Pancreas (tissue), 10 donors: Measurements from ENCODE around the gene POU1F1. TPM values are rescaled to one million over a fixed set of nuclear protein-coding genes. Genes with fewer than 3 reads are reported as not detected.
"Not testable (repeated sequence)": the region's sequence is repeated elsewhere in the genome, so short reads cannot be mapped to it uniquely, and the experiment has no call there.

Experiments
- ATAC-seq, 4 donors: fragments of 200-7000 bp; cut with Tn5 transposase; one replicate each; pipeline versions ENCODE4 v1.8.0 to v1.9.1; 2020; ENCODE audit warnings: mild to moderate bottlenecking in 4 of 4, moderate library complexity in 4 of 4
- DNase-seq, 6 donors: peaks; one replicate each; pipeline ENCODE4 v3.0.0-alpha.2; 2020
- FAIRE-seq: peaks from 2 replicates; lab custom pipeline; 2012; peaks lifted over from hg19 to GRCh38; lab: Jason Lieb, UNC
- H3K27ac ChIP-seq, 4 donors: fragments of 200-600 bp; sonication (generic); 1 replicate in 3 of 4; 2 replicates in 1 of 4; pipeline versions ENCODE4 v1.5.0 to v1.8.0; 2020
- H3K27me3 ChIP-seq, 4 donors: fragments of 200-600 bp; one replicate each; pipeline ENCODE4 v1.8.0; 2021
- H3K36me3 ChIP-seq, 3 donors: fragments of 200-600 bp; sonication (generic) in 1 of 3; one replicate each; pipeline versions ENCODE4 v1.5.0 to v1.8.0; 2020 to 2021
- H3K4me1 ChIP-seq, 3 donors: fragments of 200-600 bp; one replicate each; pipeline ENCODE4 v1.8.0; 2021
- H3K4me3 ChIP-seq, 4 donors: fragments of 200-600 bp; sonication (generic) in 2 of 4; one replicate each; pipeline versions ENCODE4 v1.5.0 to v1.8.0; 2020 to 2021
- H3K9me3 ChIP-seq, 4 donors: fragments of 200-600 bp; one replicate each; pipeline ENCODE4 v1.8.0; 2021
- WGBS, 2 donors: extraction: QIAGEN DNeasy Blood & Tissue Kit; methylation state at CpG; one replicate each; pipeline ENCODE4 v1.1.7; 2013; 5-methylcytosine and 5-hydroxymethylcytosine counted together
- intact Hi-C, 3 donors: fragments of 100-400 bp; cut with DNase I; formaldehyde crosslinking; loops; one replicate each; pipeline versions ENCODE4 v1.11.1 to v1.14.2; 2022
- polyA plus RNA-seq, 2 donors: library from polyadenylated mRNA; stranded (reverse); fragments of 200-250 nt; gene quantifications; one replicate each; pipeline ENCODE4 v1.2.3, GENCODE V29; 2013
- total RNA-seq, 6 donors: library from RNA; stranded (reverse); fragmentation: NEBNext Ultra II Directional in 4 of 6; extraction: Animal tissue kit (Norgen Biotek cat#: 25700) in 4 of 6; gene quantifications; one replicate each; pipeline versions ENCODE4 v1.2.1 to v1.2.4, GENCODE V29; 2021 to 2023
- TF ChIP-seq, protein P1 (sequence below), 4 donors: fragments of 200-600 bp; sonication (generic) in 3 of 4; IDR thresholded peaks; one replicate each; pipeline versions ENCODE4 v1.5.0 to v1.8.0; 2021; ENCODE audit warnings: antibody characterized with exemption in 4 of 4
- donor health status: healthy with polysubstance abuse.
- donor health status: DM: no; HTN: no; CAD: no; lungs with moderate emphysema.
- donor health status: DM: no; HTN: no; CAD: no.
- donor health status: control.
- donor health status: control.
- donor health status: Bipolar disorder and iron deficiency.
- donor health status: DM: yes; HTN: yes; CAD: no.
- donor health status: DM: no; HTN: no; CAD: no.
- donor health status: DM: no; HTN: no; CAD: no.
- donor health status: DM: yes; HTN: yes; CAD: no.

Gene POU1F1
- total and polyA plus RNA-seq, 8 donors, result not detected

- ATAC-seq, result no peak
- H3K4me3 ChIP-seq, result no peak overlapping the region
- H3K27me3 ChIP-seq, result no peaks in the 10 kb centered on the region
- FAIRE-seq, result no peak
- WGBS, 2 donors, result 95% methylated on average over 1 of the region's 1 CpG
- no peaks in the 10 kb centered on the region for H3K36me3 ChIP-seq
- no peak for DNase-seq
- TF ChIP-seq, protein P1, sequence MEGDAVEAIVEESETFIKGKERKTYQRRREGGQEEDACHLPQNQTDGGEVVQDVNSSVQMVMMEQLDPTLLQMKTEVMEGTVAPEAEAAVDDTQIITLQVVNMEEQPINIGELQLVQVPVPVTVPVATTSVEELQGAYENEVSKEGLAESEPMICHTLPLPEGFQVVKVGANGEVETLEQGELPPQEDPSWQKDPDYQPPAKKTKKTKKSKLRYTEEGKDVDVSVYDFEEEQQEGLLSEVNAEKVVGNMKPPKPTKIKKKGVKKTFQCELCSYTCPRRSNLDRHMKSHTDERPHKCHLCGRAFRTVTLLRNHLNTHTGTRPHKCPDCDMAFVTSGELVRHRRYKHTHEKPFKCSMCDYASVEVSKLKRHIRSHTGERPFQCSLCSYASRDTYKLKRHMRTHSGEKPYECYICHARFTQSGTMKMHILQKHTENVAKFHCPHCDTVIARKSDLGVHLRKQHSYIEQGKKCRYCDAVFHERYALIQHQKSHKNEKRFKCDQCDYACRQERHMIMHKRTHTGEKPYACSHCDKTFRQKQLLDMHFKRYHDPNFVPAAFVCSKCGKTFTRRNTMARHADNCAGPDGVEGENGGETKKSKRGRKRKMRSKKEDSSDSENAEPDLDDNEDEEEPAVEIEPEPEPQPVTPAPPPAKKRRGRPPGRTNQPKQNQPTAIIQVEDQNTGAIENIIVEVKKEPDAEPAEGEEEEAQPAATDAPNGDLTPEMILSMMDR (IDR thresholded peaks at IDR 0.05), result no peak
- peaks cover 0 to 2% (median 0%) of the 10 kb centered on the region in 4 donors for H3K9me3 ChIP-seq
- intact Hi-C loops, result no loop called here
- peaks cover 6 to 15% (median 8%) of the 10 kb centered on the region in 3 donors for H3K4me1 ChIP-seq
- no peak overlapping the region for H3K27ac ChIP-seq
Observed at GRCh38 chr3:87313641-87314040, 37.3 kb upstream of the POU1F1 start.

- 90 to 100% methylated on average over 1 of the region's 1 CpG for WGBS, 2 donors
- intact Hi-C loops, result no loop called here
- Histone ChIP-seq H3K4me3 (no peak overlapping the region), H3K27ac (no peak overlapping the region), H3K27me3 (no peaks in the 10 kb centered on the region), H3K9me3 (no peaks in the 10 kb centered on the region), H3K36me3 (no peaks in the 10 kb centered on the region), H3K4me1 (no peaks in the 10 kb centered on the region)
- DNase-seq (no peak), FAIRE-seq (no peak), ATAC-seq (no peak)
- TF ChIP-seq, protein P1 (IDR thresholded peaks at IDR 0.05), result no peak
Observed at GRCh38 chr3:87311309-87311708, 34.9 kb upstream of the POU1F1 start.

DNA sequence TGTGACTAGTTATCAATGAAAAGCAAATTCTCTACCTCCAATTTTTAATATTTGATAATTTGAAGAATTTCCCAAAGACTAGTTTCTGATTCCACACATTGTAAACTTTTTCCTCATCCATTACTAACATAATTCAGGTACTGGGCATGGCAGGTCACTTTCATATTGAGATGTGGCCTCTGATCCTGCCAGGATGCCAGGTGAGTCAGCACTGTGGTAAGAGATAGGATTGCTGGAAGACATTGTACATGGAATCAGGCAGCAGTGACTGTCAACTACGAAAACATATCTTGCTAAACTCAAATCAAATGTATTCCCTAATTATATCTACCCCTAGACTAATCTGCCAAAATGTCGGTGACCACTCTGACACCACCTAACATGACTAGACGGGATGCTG is 33.2 kb upstream of the POU1F1 start:
- FAIRE-seq, result no peak

DNA sequence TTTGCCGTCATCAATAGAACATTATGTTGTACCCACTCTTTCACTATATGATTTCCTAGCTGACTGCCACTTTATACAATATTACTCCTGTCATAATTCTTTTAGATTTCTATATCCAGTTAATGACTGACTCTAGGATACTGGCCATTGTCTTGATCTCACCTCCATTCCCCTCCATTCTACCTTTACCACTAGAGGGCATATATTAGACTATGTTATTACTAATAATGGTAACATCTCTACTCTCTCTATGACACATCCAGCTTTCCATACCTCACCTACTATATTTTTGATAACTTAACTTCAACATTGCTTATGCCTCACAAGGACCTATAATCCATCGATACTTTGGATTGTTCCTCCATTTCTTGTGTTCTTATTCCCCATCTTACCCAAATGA is 31.4 kb upstream of the POU1F1 start:
- H3K27me3 ChIP-seq, result no peaks in the 10 kb centered on the region
- no peak for FAIRE-seq
- H3K4me1 ChIP-seq, result no peaks in the 10 kb centered on the region
- peak in 1 of 4 donors; percentile 40 for ATAC-seq
- H3K36me3 ChIP-seq, result no peaks in the 10 kb centered on the region
- no peak overlapping the region for H3K27ac ChIP-seq
- intact Hi-C loops, result loop anchor here in 1 of 3 donors (10.0 kb wide), 1 partner anchor 707 kb away; no protein-coding TSS in a partner anchor
- no peak overlapping the region for H3K4me3 ChIP-seq
- no peak for DNase-seq
- H3K9me3 ChIP-seq, result no peaks in the 10 kb centered on the region
- 94 to 99% methylated on average over 2 of the region's 2 CpGs for WGBS, 2 donors
- TF ChIP-seq, protein P1 (IDR thresholded peaks at IDR 0.05), result no peak

More for the DNA sequence above, 33.2 kb upstream of the POU1F1 start:
- Histone ChIP-seq H3K4me3 (no peak overlapping the region), H3K36me3 (no peaks in the 10 kb centered on the region), H3K9me3 (no peaks in the 10 kb centered on the region), H3K27me3 (no peaks in the 10 kb centered on the region), H3K27ac (no peak overlapping the region), H3K4me1 (no peaks in the 10 kb centered on the region)
- peak in 1 of 4 donors; percentile 44 for ATAC-seq
- intact Hi-C loops, result loop anchor here in 1 of 3 donors (10.0 kb wide), 1 partner anchor 705 kb away; no protein-coding TSS in a partner anchor
- WGBS, 2 donors, result 51 to 88% methylated on average over 3 of the region's 3 CpGs
- DNase-seq, result no peak
- TF ChIP-seq, protein P1 (IDR thresholded peaks at IDR 0.05), result no peak

- no peaks in the 10 kb centered on the region for H3K9me3 ChIP-seq
- H3K27me3 ChIP-seq, result no peaks in the 10 kb centered on the region
- no peak overlapping the region for H3K4me3 ChIP-seq
- WGBS, 2 donors, result 57 to 82% methylated on average over 3 of the region's 3 CpGs
- intact Hi-C loops, result loop anchor here in 1 of 3 donors (10.0 kb wide), 1 partner anchor 709 kb away; no protein-coding TSS in a partner anchor
- no peak for ATAC-seq
- no peaks in the 10 kb centered on the region for H3K36me3 ChIP-seq
- no peak for DNase-seq
- H3K4me1 ChIP-seq, result no peaks in the 10 kb centered on the region
- TF ChIP-seq, protein P1 (IDR thresholded peaks at IDR 0.05), result no peak
- no peak for FAIRE-seq
- H3K27ac ChIP-seq, result no peak overlapping the region
Observed at GRCh38 chr3:87305517-87305916, 29.1 kb upstream of the POU1F1 start.

GRCh38 chr3:87305031-87305430 is 28.6 kb upstream of the POU1F1 start:
- not testable (repeated sequence) for H3K27ac ChIP-seq, H3K36me3 ChIP-seq, H3K4me1 ChIP-seq, H3K27me3 ChIP-seq, DNase-seq, FAIRE-seq, H3K9me3 ChIP-seq, H3K4me3 ChIP-seq, ATAC-seq
- 69 to 77% methylated on average over 1 of the region's 1 CpG for WGBS, 2 donors
- intact Hi-C loops, result loop anchor here in 1 of 3 donors (10.0 kb wide), 1 partner anchor 710 kb away; no protein-coding TSS in a partner anchor
